Breast epithelium (tissue), 4 donors: ENCODE results near the gene CERT1. TPM values are rescaled to one million over a fixed set of nuclear protein-coding genes. Genes with fewer than 3 reads are reported as not detected.

Experiments used
- DNase-seq, 2 donors: peaks; one replicate each; pipeline ENCODE4 v3.0.0-alpha.2; 2019; ENCODE audit warnings: low spot score in 2 of 2
- H3K27ac ChIP-seq, 2 donors: fragments of 200-600 bp; sonication (generic) in 1 of 2; one replicate each; pipeline ENCODE4 v1.5.1; 2016 to 2019; ENCODE audit warnings: mild to moderate bottlenecking in 1 of 2
- H3K27me3 ChIP-seq, 2 donors: fragments of 200-600 bp; sonication (generic) in 1 of 2; one replicate each; pipeline versions ENCODE4 v1.5.1 to v1.6.0; 2017 to 2019; ENCODE audit warnings: control low read depth in 1 of 2, mild to moderate bottlenecking in 1 of 2
- H3K36me3 ChIP-seq: fragments of 200-600 bp; one replicate; pipeline ENCODE4 v1.5.1; 2019
- H3K4me1 ChIP-seq, 2 donors: fragments of 200-600 bp; sonication (generic); one replicate each; pipeline ENCODE4 v1.5.1; 2016 to 2019; ENCODE audit warnings: control low read depth in 1 of 2
- H3K4me3 ChIP-seq, 3 donors: fragments of 200-600 bp; sonication (generic); 1 replicate in 2 of 3; 2 replicates in 1 of 3; pipeline ENCODE4 v1.5.1; 2016 to 2019; ENCODE audit warnings: mild to moderate bottlenecking in 3 of 3, moderate library complexity in 2 of 3
- H3K9me3 ChIP-seq, 2 donors: fragments of 200-600 bp; sonication (generic) in 1 of 2; one replicate each; pipeline ENCODE4 v1.5.1; 2016 to 2019; ENCODE audit warnings: control low read depth in 1 of 2
- CTCF ChIP-seq, 3 donors: fragments of 450-650 bp; IDR thresholded peaks; one replicate each; pipeline ENCODE4 v1.5.1; 2016 to 2017; ENCODE audit warnings: antibody characterized with exemption in 3 of 3, mild to moderate bottlenecking in 3 of 3, moderate library complexity in 3 of 3
- POLR2A ChIP-seq: fragments of 450-650 bp; IDR thresholded peaks from one replicate; pipeline ENCODE4 v1.6.1; 2016; ENCODE audit warnings: antibody characterized with exemption, mild to moderate bottlenecking, moderate library complexity
- POLR2AphosphoS5 ChIP-seq, 3 donors: sonication (generic); formaldehyde crosslinking; IDR thresholded peaks; one replicate each; pipeline ENCODE4 v1.6.1; 2017; ENCODE audit warnings: antibody characterized with exemption in 3 of 3
- intact Hi-C: fragments of 100-400 bp; cut with DNase I; formaldehyde crosslinking; loops from one replicate; pipeline ENCODE4 v1.15.1; 2023; ENCODE audit warnings: low total_unique reads
- total RNA-seq, 3 donors: library from RNA; depleted of rRNA; stranded (reverse); fragments of >200 nt; gene quantifications; one replicate each; pipeline ENCODE4 v1.1.0, GENCODE V29; 2016

Gene CERT1
- total RNA-seq, 3 donors from 2014 or later = 37.7 to 84.0 (median 42.1) TPM

- H3K4me3 ChIP-seq = no peak overlapping the region
- H3K9me3 ChIP-seq = no peaks in the 10 kb centered on the region
- no peak overlapping the region for H3K27ac ChIP-seq
- H3K27me3 ChIP-seq = no peaks in the 10 kb centered on the region
- H3K4me1 ChIP-seq = no peaks in the 10 kb centered on the region
- no peaks in the 10 kb centered on the region for H3K36me3 ChIP-seq
- intact Hi-C loops = no loop called here
- TF ChIP-seq CTCF (IDR thresholded peaks at IDR 0.05) = no peak
- no peak for TF ChIP-seq POLR2AphosphoS5 (IDR thresholded peaks at IDR 0.05)
- no peak for TF ChIP-seq POLR2A
- DNase-seq = no peak
These were observed 40.0 kb upstream of the CERT1 start for GRCh38 chr5:75551471-75551870.

GRCh38 chr5:75550597-75550996, 39.2 kb upstream of the CERT1 start:
- H3K36me3 ChIP-seq = no peaks in the 10 kb centered on the region
- H3K27ac ChIP-seq = no peak overlapping the region
- no peak for DNase-seq
- no peaks in the 10 kb centered on the region for H3K9me3 ChIP-seq
- H3K27me3 ChIP-seq = no peaks in the 10 kb centered on the region
- no peaks in the 10 kb centered on the region for H3K4me1 ChIP-seq
- TF ChIP-seq POLR2A = no peak
- TF ChIP-seq POLR2AphosphoS5 (IDR thresholded peaks at IDR 0.05) = no peak
- no peak for TF ChIP-seq CTCF (IDR thresholded peaks at IDR 0.05)
- H3K4me3 ChIP-seq = no peak overlapping the region
- intact Hi-C loops = no loop called here

- Histone ChIP-seq H3K36me3 (no peaks in the 10 kb centered on the region), H3K9me3 (no peaks in the 10 kb centered on the region), H3K27me3 (no peaks in the 10 kb centered on the region), H3K4me3 (no peak overlapping the region), H3K27ac (no peak overlapping the region), H3K4me1 (no peaks in the 10 kb centered on the region)
- no peak for TF ChIP-seq CTCF (IDR thresholded peaks at IDR 0.05)
- no peak for TF ChIP-seq POLR2A
- TF ChIP-seq POLR2AphosphoS5 (IDR thresholded peaks at IDR 0.05) = no peak
- intact Hi-C loops = no loop called here
- no peak for DNase-seq
These were observed 36.4 kb upstream of the CERT1 start for GRCh38 chr5:75547812-75548211.

GRCh38 chr5:75546830-75547229, 35.4 kb upstream of the CERT1 start:
- Histone ChIP-seq H3K27me3 (no peaks in the 10 kb centered on the region), H3K9me3 (no peaks in the 10 kb centered on the region), H3K4me3 (no peak overlapping the region), H3K27ac (no peak overlapping the region), H3K36me3 (no peaks in the 10 kb centered on the region), H3K4me1 (no peaks in the 10 kb centered on the region)
- TF ChIP-seq POLR2AphosphoS5 (IDR thresholded peaks at IDR 0.05) = no peak
- TF ChIP-seq POLR2A = no peak
- TF ChIP-seq CTCF (IDR thresholded peaks at IDR 0.05) = no peak
- intact Hi-C loops = no loop called here
- DNase-seq = no peak

- intact Hi-C loops = no loop called here
- TF ChIP-seq POLR2A = no peak
- no peak for TF ChIP-seq POLR2AphosphoS5 (IDR thresholded peaks at IDR 0.05)
- no peak for TF ChIP-seq CTCF (IDR thresholded peaks at IDR 0.05)
- no peak overlapping the region for H3K4me3 ChIP-seq
- no peaks in the 10 kb centered on the region for H3K36me3 ChIP-seq
- no peak for DNase-seq
- no peaks in the 10 kb centered on the region for H3K27me3 ChIP-seq
- H3K4me1 ChIP-seq = no peaks in the 10 kb centered on the region
- H3K27ac ChIP-seq = no peak overlapping the region
- no peaks in the 10 kb centered on the region for H3K9me3 ChIP-seq
These were observed 33.7 kb upstream of the CERT1 start for GRCh38 chr5:75545131-75545530.
